GM23338 (cell line): ENCODE data around the gene ZDHHC20. TPM values are rescaled to one million over a fixed set of nuclear protein-coding genes. Genes with fewer than 3 reads are reported as not detected.

Experiments used
- ATAC-seq: fragments of 200-7000 bp; cut with Tn5 transposase; 3 replicates; pipeline ENCODE4 v1.9.1; 2020
- DNase-seq: peaks from one replicate; pipeline ENCODE4 v3.0.0-alpha.2; 2015; ENCODE audit warnings: low spot score
- H2AFZ ChIP-seq: fragments of 200-600 bp; sonication (generic); 2 replicates; pipeline ENCODE4 v1.8.0; 2016; ENCODE audit warnings: antibody characterized with exemption, mild to moderate bottlenecking, moderate library complexity
- H3F3A ChIP-seq: fragments of 200-600 bp; sonication (generic); replicated peaks from 2 replicates; pipeline ENCODE4 v1.8.0; 2017; ENCODE audit warnings: antibody characterized with exemption, mixed run types, low read depth
- H3K27ac ChIP-seq: fragments of 200-600 bp; sonication (generic); 2 replicates; pipeline ENCODE4 v1.6.1; 2016; ENCODE audit warnings: low read depth
- H3K27me3 ChIP-seq: fragments of 200-600 bp; sonication (generic); 2 replicates; pipeline ENCODE4 v1.8.0; 2016; ENCODE audit warnings: mild to moderate bottlenecking, mixed run types, moderate library complexity; ENCODE audit not compliant: insufficient read depth
- H3K36me3 ChIP-seq: fragments of 200-600 bp; sonication (generic); 2 replicates; pipeline ENCODE4 v1.8.0; 2016; ENCODE audit warnings: mild to moderate bottlenecking; ENCODE audit not compliant: insufficient read depth
- H3K4me1 ChIP-seq: fragments of 200-600 bp; sonication (generic); 2 replicates; pipeline ENCODE4 v1.8.0; 2016; ENCODE audit warnings: mild to moderate bottlenecking, moderate library complexity; ENCODE audit not compliant: insufficient read depth
- H3K4me2 ChIP-seq: fragments of 200-600 bp; sonication (generic); 2 replicates; pipeline ENCODE4 v1.7.1; 2017; ENCODE audit warnings: mixed run types
- H3K4me3 ChIP-seq: fragments of 200-600 bp; sonication (generic); 2 replicates; pipeline ENCODE4 v1.6.1; 2016; ENCODE audit warnings: mixed run types
- H3K79me2 ChIP-seq: fragments of 200-600 bp; sonication (generic); replicated peaks from 2 replicates; pipeline ENCODE4 v1.8.0; 2017; ENCODE audit warnings: mild to moderate bottlenecking; ENCODE audit not compliant: insufficient read depth
- H3K9me2 ChIP-seq: fragments of 200-600 bp; sonication (generic); 2 replicates; pipeline ENCODE4 v1.8.0; 2017; ENCODE audit not compliant: insufficient read depth
- H4K20me1 ChIP-seq: fragments of 200-600 bp; sonication (generic); replicated peaks from 2 replicates; pipeline ENCODE4 v1.8.0; 2017; ENCODE audit warnings: mild to moderate bottlenecking; ENCODE audit not compliant: insufficient read depth
- H3K27ac Mint-ChIP-seq: 2 replicates; pipeline ENCODE4 v1.8.0; 2020; ENCODE audit warnings: inconsistent platforms, mild to moderate bottlenecking, moderate library complexity, mixed read lengths
- H3K27me3 Mint-ChIP-seq: 3 replicates; pipeline ENCODE4 v1.8.0; 2022; ENCODE audit warnings: low read depth, mild to moderate bottlenecking, moderate library complexity, mixed read lengths, inconsistent platforms; ENCODE audit not compliant: insufficient read depth, poor library complexity
- H3K36me3 Mint-ChIP-seq: 3 replicates; pipeline ENCODE4 v1.8.0; 2021; ENCODE audit warnings: low read depth, mild to moderate bottlenecking, inconsistent platforms, moderate library complexity, mixed read lengths
- H3K4me1 Mint-ChIP-seq: 3 replicates; pipeline ENCODE4 v1.8.0; 2020; ENCODE audit warnings: mild to moderate bottlenecking, inconsistent platforms, mixed read lengths
- H3K4me3 Mint-ChIP-seq: 3 replicates; pipeline ENCODE4 v1.8.0; 2021; ENCODE audit warnings: moderate library complexity, mild to moderate bottlenecking, inconsistent platforms, mixed read lengths
- H3K9me3 Mint-ChIP-seq: 3 replicates; pipeline ENCODE4 v1.8.0; 2020; ENCODE audit warnings: moderate library complexity, mild to moderate bottlenecking, inconsistent platforms, mixed read lengths
- CREB1 ChIP-seq: fragments of 250-450 bp; sonication (Bioruptor Pico); IDR thresholded peaks from 2 replicates; pipeline ENCODE4 v1.5.0; 2020; ENCODE audit warnings: low read depth, mild to moderate bottlenecking, moderate library complexity
- EZH2 ChIP-seq: fragments of 200-600 bp; sonication (generic); IDR thresholded peaks from one replicate; pipeline ENCODE4 v1.8.0; 2017; ENCODE audit warnings: antibody characterized with exemption, mild to moderate bottlenecking, low read depth; ENCODE audit not compliant: unreplicated experiment
- EZH2phosphoT487 ChIP-seq: fragments of 200-600 bp; sonication (generic); IDR thresholded peaks from one replicate; pipeline ENCODE4 v1.8.1; 2018; ENCODE audit warnings: antibody characterized with exemption; ENCODE audit not compliant: unreplicated experiment
- NANOG ChIP-seq: IDR thresholded peaks from 2 replicates; pipeline ENCODE4 v1.6.1; 2016; ENCODE audit warnings: antibody characterized with exemption, borderline replicate concordance
- ZNF114 ChIP-seq: fragments of 250-450 bp; sonication (Bioruptor Pico); IDR thresholded peaks from 2 replicates; pipeline ENCODE4 v1.5.0; 2020; ENCODE audit warnings: mild to moderate bottlenecking, moderate library complexity
- ZNF331 ChIP-seq: fragments of 250-450 bp; sonication (Bioruptor Pico); IDR thresholded peaks from 2 replicates; pipeline ENCODE4 v1.5.0; 2020; ENCODE audit warnings: low read depth, mild to moderate bottlenecking, moderate library complexity
- polyA plus RNA-seq: library from polyadenylated mRNA; unstranded; fragments of >200 nt; fragmentation: Nextera tagmentation; extraction: Ambion mirVana; gene quantifications from 2 replicates; pipeline ENCODE4 v1.2.1, GENCODE V29; 2016
- total RNA-seq: library from RNA; depleted of rRNA; stranded (reverse); fragments of >200 nt; shearing (Covaris generic); gene quantifications from 2 replicates; pipeline ENCODE4 v1.2.3, GENCODE V29; 2014
- TF ChIP-seq, protein P1 (sequence below): fragments of 250-450 bp; sonication (Bioruptor Pico); IDR thresholded peaks from 2 replicates; pipeline ENCODE4 v1.5.0; 2020; ENCODE audit warnings: mild to moderate bottlenecking, moderate library complexity
- TF ChIP-seq, protein P2 (sequence below): IDR thresholded peaks from one replicate; pipeline ENCODE4 v1.6.1; 2018; ENCODE audit warnings: antibody characterized with exemption; ENCODE audit not compliant: unreplicated experiment

The ZDHHC20 gene
- total and polyA plus RNA-seq, 2 experiments from 2014 or later, result 37.7 to 119 TPM

DNA sequence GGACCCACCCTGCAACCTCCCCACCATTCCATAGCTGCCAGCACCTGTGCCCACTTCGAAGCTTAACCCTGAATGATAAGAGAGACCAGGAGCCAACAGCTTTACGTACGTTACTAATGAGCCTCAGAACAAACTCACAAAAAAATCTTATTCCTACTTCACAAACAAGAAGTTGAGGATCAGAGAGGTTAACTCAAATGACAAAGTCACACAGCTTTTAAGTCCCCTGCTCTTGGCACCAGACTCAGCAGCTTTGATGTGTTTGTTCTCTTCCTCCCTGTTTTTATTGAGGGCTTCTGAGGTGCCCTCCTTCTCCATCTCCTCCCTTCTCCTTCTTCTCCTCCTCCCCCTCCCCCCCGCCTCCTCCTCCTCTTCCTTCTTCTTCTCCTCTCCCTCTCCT is 115.4 kb downstream of the ZDHHC20 start:
- Histone ChIP-seq H3K4me2 (no peak overlapping the region), H4K20me1 (no peaks in the 10 kb centered on the region), H3K27ac (no peak overlapping the region), H3K9me2 (no peaks in the 10 kb centered on the region), H3K4me3 (no peak overlapping the region), H3F3A (no peaks in the 10 kb centered on the region), H3K4me1 (0 out of 2 replicates have a peak, but pooled peaks cover under 1% of the 10 kb centered on the region), H3K27me3 (no peaks in the 10 kb centered on the region), H3K79me2 (no peaks in the 10 kb centered on the region), H3K36me3 (no peaks in the 10 kb centered on the region), H2AFZ (no peak overlapping the region)
- Mint-ChIP-seq H3K4me1 (peaks cover 17% of the 10 kb centered on the region), H3K27ac (no peak overlapping the region), H3K36me3 (no peaks in the 10 kb centered on the region), H3K9me3 (no peaks in the 10 kb centered on the region), H3K4me3 (no peak overlapping the region), H3K27me3 (peaks cover 17% of the 10 kb centered on the region)
- TF ChIP-seq ZNF331 (no peak), CREB1 (no peak), EZH2 (no peak), ZNF114 (no peak), EZH2phosphoT487 (no peak), NANOG (no peak)
- TF ChIP-seq, protein P1, sequence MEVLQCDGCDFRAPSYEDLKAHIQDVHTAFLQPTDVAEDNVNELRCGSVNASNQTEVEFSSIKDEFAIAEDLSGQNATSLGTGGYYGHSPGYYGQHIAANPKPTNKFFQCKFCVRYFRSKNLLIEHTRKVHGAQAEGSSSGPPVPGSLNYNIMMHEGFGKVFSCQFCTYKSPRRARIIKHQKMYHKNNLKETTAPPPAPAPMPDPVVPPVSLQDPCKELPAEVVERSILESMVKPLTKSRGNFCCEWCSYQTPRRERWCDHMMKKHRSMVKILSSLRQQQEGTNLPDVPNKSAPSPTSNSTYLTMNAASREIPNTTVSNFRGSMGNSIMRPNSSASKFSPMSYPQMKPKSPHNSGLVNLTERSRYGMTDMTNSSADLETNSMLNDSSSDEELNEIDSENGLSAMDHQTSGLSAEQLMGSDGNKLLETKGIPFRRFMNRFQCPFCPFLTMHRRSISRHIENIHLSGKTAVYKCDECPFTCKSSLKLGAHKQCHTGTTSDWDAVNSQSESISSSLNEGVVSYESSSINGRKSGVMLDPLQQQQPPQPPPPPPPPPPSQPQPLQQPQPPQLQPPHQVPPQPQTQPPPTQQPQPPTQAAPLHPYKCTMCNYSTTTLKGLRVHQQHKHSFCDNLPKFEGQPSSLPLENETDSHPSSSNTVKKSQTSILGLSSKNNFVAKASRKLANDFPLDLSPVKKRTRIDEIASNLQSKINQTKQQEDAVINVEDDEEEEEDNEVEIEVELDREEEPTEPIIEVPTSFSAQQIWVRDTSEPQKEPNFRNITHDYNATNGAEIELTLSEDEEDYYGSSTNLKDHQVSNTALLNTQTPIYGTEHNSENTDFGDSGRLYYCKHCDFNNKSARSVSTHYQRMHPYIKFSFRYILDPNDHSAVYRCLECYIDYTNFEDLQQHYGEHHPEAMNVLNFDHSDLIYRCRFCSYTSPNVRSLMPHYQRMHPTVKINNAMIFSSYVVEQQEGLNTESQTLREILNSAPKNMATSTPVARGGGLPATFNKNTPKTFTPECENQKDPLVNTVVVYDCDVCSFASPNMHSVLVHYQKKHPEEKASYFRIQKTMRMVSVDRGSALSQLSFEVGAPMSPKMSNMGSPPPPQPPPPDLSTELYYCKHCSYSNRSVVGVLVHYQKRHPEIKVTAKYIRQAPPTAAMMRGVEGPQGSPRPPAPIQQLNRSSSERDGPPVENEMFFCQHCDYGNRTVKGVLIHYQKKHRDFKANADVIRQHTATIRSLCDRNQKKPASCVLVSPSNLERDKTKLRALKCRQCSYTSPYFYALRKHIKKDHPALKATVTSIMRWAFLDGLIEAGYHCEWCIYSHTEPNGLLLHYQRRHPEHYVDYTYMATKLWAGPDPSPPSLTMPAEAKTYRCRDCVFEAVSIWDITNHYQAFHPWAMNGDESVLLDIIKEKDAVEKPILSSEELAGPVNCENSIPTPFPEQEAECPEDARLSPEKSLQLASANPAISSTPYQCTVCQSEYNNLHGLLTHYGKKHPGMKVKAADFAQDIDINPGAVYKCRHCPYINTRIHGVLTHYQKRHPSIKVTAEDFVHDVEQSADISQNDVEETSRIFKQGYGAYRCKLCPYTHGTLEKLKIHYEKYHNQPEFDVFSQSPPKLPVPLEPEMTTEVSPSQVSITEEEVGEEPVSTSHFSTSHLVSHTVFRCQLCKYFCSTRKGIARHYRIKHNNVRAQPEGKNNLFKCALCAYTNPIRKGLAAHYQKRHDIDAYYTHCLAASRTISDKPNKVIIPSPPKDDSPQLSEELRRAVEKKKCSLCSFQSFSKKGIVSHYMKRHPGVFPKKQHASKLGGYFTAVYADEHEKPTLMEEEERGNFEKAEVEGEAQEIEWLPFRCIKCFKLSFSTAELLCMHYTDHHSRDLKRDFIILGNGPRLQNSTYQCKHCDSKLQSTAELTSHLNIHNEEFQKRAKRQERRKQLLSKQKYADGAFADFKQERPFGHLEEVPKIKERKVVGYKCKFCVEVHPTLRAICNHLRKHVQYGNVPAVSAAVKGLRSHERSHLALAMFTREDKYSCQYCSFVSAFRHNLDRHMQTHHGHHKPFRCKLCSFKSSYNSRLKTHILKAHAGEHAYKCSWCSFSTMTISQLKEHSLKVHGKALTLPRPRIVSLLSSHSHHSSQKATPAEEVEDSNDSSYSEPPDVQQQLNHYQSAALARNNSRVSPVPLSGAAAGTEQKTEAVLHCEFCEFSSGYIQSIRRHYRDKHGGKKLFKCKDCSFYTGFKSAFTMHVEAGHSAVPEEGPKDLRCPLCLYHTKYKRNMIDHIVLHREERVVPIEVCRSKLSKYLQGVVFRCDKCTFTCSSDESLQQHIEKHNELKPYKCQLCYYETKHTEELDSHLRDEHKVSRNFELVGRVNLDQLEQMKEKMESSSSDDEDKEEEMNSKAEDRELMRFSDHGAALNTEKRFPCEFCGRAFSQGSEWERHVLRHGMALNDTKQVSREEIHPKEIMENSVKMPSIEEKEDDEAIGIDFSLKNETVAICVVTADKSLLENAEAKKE (CRISPR knock-in tag), result no peak
- TF ChIP-seq, protein P2, sequence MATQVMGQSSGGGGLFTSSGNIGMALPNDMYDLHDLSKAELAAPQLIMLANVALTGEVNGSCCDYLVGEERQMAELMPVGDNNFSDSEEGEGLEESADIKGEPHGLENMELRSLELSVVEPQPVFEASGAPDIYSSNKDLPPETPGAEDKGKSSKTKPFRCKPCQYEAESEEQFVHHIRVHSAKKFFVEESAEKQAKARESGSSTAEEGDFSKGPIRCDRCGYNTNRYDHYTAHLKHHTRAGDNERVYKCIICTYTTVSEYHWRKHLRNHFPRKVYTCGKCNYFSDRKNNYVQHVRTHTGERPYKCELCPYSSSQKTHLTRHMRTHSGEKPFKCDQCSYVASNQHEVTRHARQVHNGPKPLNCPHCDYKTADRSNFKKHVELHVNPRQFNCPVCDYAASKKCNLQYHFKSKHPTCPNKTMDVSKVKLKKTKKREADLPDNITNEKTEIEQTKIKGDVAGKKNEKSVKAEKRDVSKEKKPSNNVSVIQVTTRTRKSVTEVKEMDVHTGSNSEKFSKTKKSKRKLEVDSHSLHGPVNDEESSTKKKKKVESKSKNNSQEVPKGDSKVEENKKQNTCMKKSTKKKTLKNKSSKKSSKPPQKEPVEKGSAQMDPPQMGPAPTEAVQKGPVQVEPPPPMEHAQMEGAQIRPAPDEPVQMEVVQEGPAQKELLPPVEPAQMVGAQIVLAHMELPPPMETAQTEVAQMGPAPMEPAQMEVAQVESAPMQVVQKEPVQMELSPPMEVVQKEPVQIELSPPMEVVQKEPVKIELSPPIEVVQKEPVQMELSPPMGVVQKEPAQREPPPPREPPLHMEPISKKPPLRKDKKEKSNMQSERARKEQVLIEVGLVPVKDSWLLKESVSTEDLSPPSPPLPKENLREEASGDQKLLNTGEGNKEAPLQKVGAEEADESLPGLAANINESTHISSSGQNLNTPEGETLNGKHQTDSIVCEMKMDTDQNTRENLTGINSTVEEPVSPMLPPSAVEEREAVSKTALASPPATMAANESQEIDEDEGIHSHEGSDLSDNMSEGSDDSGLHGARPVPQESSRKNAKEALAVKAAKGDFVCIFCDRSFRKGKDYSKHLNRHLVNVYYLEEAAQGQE, result no peak
- ATAC-seq, result no peak
- no peak for DNase-seq
